ENCODE results near the gene PRKAR1B. TPM values are rescaled to one million over a fixed set of nuclear protein-coding genes. Genes with fewer than 3 reads are reported as not detected.

Gene PRKAR1B
- total RNA-seq, 2 donors from 2014 or later, result 33.5 to 43.2 TPM

DNA sequence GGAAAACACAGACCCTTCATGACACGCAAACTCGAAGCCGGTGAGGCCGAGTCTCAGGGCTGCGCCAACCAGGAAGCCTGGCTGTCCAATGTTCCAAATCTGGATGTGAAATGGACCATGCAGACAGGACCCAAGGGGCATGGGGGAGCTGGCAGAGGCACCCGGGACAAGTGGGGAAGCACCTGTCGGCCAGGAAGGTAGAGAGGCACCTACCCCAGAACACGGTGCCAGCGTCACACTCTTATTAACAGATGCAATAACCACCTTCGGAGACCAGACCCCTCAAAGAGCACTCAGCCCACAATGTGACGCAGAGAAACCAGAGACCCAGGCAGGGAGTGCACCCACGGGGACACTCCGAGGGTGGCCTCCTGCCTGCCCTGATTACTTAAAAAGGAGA, 119.1 kb downstream of the PRKAR1B start:
- H3K4me3 ChIP-seq (ENCODE audit: low read length), result no peak overlapping the region
- DNase-seq, result no peak
- no peaks in the 10 kb centered on the region for H3K9me3 ChIP-seq (ENCODE audit: control insufficient read depth, low read length)
- Mint-ChIP-seq H3K27me3 (ENCODE audit: insufficient read depth) (no peaks in the 10 kb centered on the region), H3K4me1 (peaks cover 3% of the 10 kb centered on the region), H3K27ac (no peak overlapping the region), H3K4me3 (no peak overlapping the region), H3K9me3 (no peaks in the 10 kb centered on the region), H3K36me3 (ENCODE audit: low read depth) (peaks cover 9% of the 10 kb centered on the region)
- H3K36me3 ChIP-seq (ENCODE audit: control insufficient read depth, insufficient read depth, low read length), result peaks cover 3% of the 10 kb centered on the region
- WGBS, 2 experiments (ENCODE audit: insufficient coverage in 1 of 2, insufficient read length in 1 of 2), result 93 to 97% methylated on average over 6 to 13 of the region's 13 CpGs
- TF ChIP-seq, protein P1, sequence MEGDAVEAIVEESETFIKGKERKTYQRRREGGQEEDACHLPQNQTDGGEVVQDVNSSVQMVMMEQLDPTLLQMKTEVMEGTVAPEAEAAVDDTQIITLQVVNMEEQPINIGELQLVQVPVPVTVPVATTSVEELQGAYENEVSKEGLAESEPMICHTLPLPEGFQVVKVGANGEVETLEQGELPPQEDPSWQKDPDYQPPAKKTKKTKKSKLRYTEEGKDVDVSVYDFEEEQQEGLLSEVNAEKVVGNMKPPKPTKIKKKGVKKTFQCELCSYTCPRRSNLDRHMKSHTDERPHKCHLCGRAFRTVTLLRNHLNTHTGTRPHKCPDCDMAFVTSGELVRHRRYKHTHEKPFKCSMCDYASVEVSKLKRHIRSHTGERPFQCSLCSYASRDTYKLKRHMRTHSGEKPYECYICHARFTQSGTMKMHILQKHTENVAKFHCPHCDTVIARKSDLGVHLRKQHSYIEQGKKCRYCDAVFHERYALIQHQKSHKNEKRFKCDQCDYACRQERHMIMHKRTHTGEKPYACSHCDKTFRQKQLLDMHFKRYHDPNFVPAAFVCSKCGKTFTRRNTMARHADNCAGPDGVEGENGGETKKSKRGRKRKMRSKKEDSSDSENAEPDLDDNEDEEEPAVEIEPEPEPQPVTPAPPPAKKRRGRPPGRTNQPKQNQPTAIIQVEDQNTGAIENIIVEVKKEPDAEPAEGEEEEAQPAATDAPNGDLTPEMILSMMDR (conservative IDR thresholded peaks at IDR 0.05), result no peak
- H3K27me3 ChIP-seq (ENCODE audit: control insufficient read depth, insufficient read depth, low read length, poor library complexity, severe bottlenecking), result no peaks in the 10 kb centered on the region
- no peak overlapping the region for H3K9ac ChIP-seq (ENCODE audit: extremely low read depth, low read length, poor library complexity, severe bottlenecking)
- no peak overlapping the region for H3K27ac ChIP-seq (ENCODE audit: low read depth, low read length)
- H3K4me1 ChIP-seq (ENCODE audit: control insufficient read depth, insufficient read depth, low read length), result no peaks in the 10 kb centered on the region

DNA sequence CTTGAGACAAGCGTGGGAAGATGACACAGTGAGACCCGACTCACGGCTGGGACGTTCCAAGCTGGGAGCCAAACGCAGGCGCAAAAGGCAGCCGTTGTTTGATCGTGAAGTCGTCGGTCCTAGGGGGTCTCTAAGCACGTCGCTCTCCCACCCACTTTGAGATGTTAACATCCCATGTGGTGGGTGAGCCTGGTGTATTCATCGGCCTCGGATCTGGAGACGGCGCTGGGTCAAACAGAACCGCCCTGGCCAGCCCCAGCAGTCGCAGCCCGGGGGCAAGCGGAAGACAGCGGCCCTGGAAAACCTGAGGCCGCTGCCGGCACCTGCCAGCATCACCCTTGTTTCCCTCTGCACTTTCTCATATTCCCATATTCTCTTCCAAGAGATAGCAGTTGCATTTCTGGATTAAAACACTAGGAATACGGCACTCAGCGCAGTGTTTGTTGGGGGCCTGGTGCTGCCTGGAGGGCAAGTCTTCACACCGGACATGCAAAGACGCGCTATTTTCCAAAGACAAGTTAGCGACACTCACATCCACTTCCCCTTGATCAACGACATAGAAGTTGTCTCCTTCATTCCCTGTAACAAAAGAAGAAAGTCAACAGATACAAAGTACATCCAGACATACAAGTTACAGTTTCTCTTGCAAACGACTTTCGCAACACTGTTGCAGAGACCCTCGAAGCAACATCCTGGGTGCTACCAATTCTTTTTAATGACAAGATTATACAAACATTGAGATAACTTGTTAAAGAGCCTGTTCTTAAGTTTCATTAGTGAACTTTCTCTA, 121.2 kb downstream of the PRKAR1B start:
- no peak overlapping the region for H3K9ac ChIP-seq (ENCODE audit: extremely low read depth, low read length, poor library complexity, severe bottlenecking)
- H3K27ac ChIP-seq (ENCODE audit: low read depth, low read length), result no peak overlapping the region
- peaks cover 3% of the 10 kb centered on the region for H3K36me3 ChIP-seq (ENCODE audit: control insufficient read depth, insufficient read depth, low read length)
- Mint-ChIP-seq H3K36me3 (ENCODE audit: low read depth) (peaks cover 9% of the 10 kb centered on the region), H3K4me3 (no peak overlapping the region), H3K9me3 (no peaks in the 10 kb centered on the region), H3K27ac (no peak overlapping the region), H3K27me3 (ENCODE audit: insufficient read depth) (no peaks in the 10 kb centered on the region), H3K4me1 (peaks cover 3% of the 10 kb centered on the region)
- TF ChIP-seq, protein P1 (conservative IDR thresholded peaks at IDR 0.05), result no peak
- DNase-seq, result no peak
- no peaks in the 10 kb centered on the region for H3K4me1 ChIP-seq (ENCODE audit: control insufficient read depth, insufficient read depth, low read length)
- no peaks in the 10 kb centered on the region for H3K9me3 ChIP-seq (ENCODE audit: control insufficient read depth, low read length)
- no peaks in the 10 kb centered on the region for H3K27me3 ChIP-seq (ENCODE audit: control insufficient read depth, insufficient read depth, low read length, poor library complexity, severe bottlenecking)
- WGBS, 2 experiments (ENCODE audit: insufficient coverage in 1 of 2, insufficient read length in 1 of 2), result 94% methylated on average over 18 to 33 of the region's 33 CpGs
- H3K4me3 ChIP-seq (ENCODE audit: low read length), result no peak overlapping the region

DNA sequence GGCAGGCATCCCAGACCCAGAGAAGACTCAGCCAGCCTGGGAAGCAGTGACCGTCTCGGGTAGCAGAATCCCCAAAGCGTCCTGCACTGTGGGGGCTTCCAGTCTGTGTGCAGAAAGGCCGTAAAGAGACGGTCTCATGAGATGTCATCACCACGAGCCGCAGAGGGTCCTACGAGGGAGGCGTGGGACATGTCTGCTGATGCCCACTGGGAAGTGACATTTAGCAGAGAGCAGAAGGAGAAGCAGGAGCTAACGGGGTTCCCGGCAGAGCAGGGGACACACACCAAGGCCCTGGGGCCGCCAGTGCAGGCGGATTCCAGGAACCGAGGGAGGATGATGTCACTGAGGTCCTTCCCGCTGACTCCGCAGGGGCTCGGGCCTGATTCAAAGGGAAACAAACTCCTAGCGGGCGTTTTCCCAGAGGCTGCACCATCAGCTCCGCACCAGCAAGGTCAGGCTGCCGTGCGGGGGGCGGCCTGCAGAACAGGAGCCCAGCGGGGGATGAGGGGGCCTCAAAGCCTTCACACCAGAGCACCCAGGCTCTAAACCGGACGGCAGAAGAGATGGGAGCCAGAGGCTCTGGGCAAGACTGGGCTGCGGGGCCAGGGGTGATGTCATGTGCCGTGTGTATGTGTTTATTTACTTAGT, 122.1 kb downstream of the PRKAR1B start:
- WGBS, 2 experiments (ENCODE audit: insufficient coverage in 1 of 2, insufficient read length in 1 of 2), result 92 to 93% methylated on average over 23 to 26 of the region's 28 CpGs
- TF ChIP-seq, protein P1 (conservative IDR thresholded peaks at IDR 0.05), result no peak
- H3K4me1 ChIP-seq (ENCODE audit: control insufficient read depth, insufficient read depth, low read length), result no peaks in the 10 kb centered on the region
- no peak for DNase-seq
- H3K36me3 ChIP-seq (ENCODE audit: control insufficient read depth, insufficient read depth, low read length), result peaks cover 3% of the 10 kb centered on the region
- Mint-ChIP-seq H3K27me3 (ENCODE audit: insufficient read depth) (no peaks in the 10 kb centered on the region), H3K36me3 (ENCODE audit: low read depth) (peaks cover 9% of the 10 kb centered on the region), H3K27ac (peak overlapping the region; percentile 44), H3K9me3 (no peaks in the 10 kb centered on the region), H3K4me1 (no peaks in the 10 kb centered on the region), H3K4me3 (no peak overlapping the region)
- peak overlapping the region; percentile 44 for H3K27ac ChIP-seq (ENCODE audit: low read depth, low read length)
- no peak overlapping the region for H3K9ac ChIP-seq (ENCODE audit: extremely low read depth, low read length, poor library complexity, severe bottlenecking)
- no peaks in the 10 kb centered on the region for H3K27me3 ChIP-seq (ENCODE audit: control insufficient read depth, insufficient read depth, low read length, poor library complexity, severe bottlenecking)
- H3K4me3 ChIP-seq (ENCODE audit: low read length), result no peak overlapping the region
- H3K9me3 ChIP-seq (ENCODE audit: control insufficient read depth, low read length), result no peaks in the 10 kb centered on the region

Data from endodermal cell (in vitro differentiated cells).